ENCODE data around the gene FBXO31.

The FBXO31 gene

DNA sequence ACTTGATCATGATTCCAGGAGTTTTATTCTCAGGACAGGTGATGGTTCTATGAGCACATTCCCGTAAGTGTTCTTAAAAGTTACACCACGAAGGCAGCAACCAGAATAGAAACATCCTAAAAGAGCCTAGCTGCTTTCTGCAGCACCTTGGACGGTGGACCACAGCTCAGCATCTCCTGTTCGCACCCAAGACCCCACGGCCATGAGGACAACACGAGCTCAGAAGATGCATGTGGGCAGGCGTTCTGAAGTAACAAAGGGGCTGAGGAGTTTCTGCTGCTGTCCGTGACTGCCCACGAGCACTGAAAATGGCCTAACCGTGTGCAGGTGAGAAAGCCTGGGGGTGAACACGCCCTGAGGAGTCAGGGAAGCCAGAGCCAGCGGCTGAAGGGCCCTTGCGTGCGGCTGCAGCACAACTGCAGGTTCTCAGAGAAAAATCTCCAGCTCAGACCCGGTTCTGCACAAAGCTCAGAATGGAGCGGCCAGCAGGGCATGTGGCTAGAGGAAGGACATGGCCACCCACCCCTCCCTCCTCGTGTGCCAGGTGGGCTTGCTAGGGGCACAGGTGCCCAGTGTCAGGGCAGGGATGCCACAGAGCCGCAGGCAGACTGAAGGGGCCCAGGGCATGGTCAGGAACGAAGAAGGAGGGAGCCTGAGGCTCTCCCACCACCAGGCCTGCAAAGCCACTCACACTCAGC, 55.6 kb downstream of the FBXO31 start:
- Histone ChIP-seq H3K4me3 (ENCODE audit: severe bottlenecking) (no peak overlapping the region), H3K27me3 (ENCODE audit: insufficient read depth, poor library complexity, severe bottlenecking) (no peaks in the 10 kb centered on the region), H3K9me3 (ENCODE audit: severe bottlenecking) (no peaks in the 10 kb centered on the region), H3K4me1 (ENCODE audit: insufficient read depth, poor library complexity, severe bottlenecking) (no peaks in the 10 kb centered on the region), H3K36me3 (ENCODE audit: low read depth) (peaks cover 21% of the 10 kb centered on the region), H3K27ac (ENCODE audit: poor library complexity, severe bottlenecking) (no peak overlapping the region)
- ATAC-seq (ENCODE audit: low read depth) = no peak
- DNase-seq (ENCODE audit: low spot score) = no peak
- TF ChIP-seq, protein P1, sequence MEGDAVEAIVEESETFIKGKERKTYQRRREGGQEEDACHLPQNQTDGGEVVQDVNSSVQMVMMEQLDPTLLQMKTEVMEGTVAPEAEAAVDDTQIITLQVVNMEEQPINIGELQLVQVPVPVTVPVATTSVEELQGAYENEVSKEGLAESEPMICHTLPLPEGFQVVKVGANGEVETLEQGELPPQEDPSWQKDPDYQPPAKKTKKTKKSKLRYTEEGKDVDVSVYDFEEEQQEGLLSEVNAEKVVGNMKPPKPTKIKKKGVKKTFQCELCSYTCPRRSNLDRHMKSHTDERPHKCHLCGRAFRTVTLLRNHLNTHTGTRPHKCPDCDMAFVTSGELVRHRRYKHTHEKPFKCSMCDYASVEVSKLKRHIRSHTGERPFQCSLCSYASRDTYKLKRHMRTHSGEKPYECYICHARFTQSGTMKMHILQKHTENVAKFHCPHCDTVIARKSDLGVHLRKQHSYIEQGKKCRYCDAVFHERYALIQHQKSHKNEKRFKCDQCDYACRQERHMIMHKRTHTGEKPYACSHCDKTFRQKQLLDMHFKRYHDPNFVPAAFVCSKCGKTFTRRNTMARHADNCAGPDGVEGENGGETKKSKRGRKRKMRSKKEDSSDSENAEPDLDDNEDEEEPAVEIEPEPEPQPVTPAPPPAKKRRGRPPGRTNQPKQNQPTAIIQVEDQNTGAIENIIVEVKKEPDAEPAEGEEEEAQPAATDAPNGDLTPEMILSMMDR (IDR thresholded peaks at IDR 0.05; ENCODE audit: poor library complexity, severe bottlenecking) = no peak

DNA sequence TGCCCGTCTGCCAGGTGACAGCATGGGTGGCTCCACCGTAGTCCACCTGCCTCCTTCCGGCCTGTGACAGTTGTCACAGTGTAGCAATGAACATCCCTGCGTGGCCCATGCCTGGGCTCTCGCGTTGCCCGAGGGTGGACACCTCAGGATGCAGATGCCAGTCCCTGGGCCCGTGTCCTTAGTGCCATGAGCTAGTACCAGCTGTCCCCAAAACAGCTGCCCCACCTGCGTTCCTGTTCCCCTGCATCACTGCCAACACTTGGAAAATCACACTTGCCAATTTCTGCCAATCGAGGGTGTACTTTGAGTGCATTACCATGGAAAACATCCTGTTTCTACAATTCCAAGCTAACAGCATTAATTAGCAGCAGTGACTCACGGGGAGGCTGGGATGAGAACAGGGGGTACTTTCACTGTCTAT, 57.4 kb downstream of the FBXO31 start:
- Histone ChIP-seq H3K27me3 (ENCODE audit: insufficient read depth, poor library complexity, severe bottlenecking) (no peaks in the 10 kb centered on the region), H3K27ac (ENCODE audit: poor library complexity, severe bottlenecking) (no peak overlapping the region), H3K4me3 (ENCODE audit: severe bottlenecking) (no peak overlapping the region), H3K4me1 (ENCODE audit: insufficient read depth, poor library complexity, severe bottlenecking) (no peaks in the 10 kb centered on the region), H3K9me3 (ENCODE audit: severe bottlenecking) (no peaks in the 10 kb centered on the region), H3K36me3 (ENCODE audit: low read depth) (peaks cover 11% of the 10 kb centered on the region; the same call in 1 of the 2 replicates)
- ATAC-seq (ENCODE audit: low read depth) (no peak), DNase-seq (ENCODE audit: low spot score) (peak; percentile 54)
- TF ChIP-seq, protein P1 (IDR thresholded peaks at IDR 0.05; ENCODE audit: poor library complexity, severe bottlenecking) = no peak

- Histone ChIP-seq H3K4me1 (ENCODE audit: insufficient read depth, poor library complexity, severe bottlenecking) (no peaks in the 10 kb centered on the region), H3K27me3 (ENCODE audit: insufficient read depth, poor library complexity, severe bottlenecking) (no peaks in the 10 kb centered on the region), H3K27ac (ENCODE audit: poor library complexity, severe bottlenecking) (no peak overlapping the region), H3K9me3 (ENCODE audit: severe bottlenecking) (no peaks in the 10 kb centered on the region), H3K36me3 (ENCODE audit: low read depth) (0 out of 2 replicates have a peak, but pooled peaks cover 4% of the 10 kb centered on the region), H3K4me3 (ENCODE audit: severe bottlenecking) (no peak overlapping the region)
- peak; percentile 55 for DNase-seq (ENCODE audit: low spot score)
- no peak for ATAC-seq (ENCODE audit: low read depth)
- TF ChIP-seq, protein P1 (IDR thresholded peaks at IDR 0.05; ENCODE audit: poor library complexity, severe bottlenecking) = no peak
These were observed 58.1 kb downstream of the FBXO31 start for GRCh38 chr16:87325423-87325858.

DNA sequence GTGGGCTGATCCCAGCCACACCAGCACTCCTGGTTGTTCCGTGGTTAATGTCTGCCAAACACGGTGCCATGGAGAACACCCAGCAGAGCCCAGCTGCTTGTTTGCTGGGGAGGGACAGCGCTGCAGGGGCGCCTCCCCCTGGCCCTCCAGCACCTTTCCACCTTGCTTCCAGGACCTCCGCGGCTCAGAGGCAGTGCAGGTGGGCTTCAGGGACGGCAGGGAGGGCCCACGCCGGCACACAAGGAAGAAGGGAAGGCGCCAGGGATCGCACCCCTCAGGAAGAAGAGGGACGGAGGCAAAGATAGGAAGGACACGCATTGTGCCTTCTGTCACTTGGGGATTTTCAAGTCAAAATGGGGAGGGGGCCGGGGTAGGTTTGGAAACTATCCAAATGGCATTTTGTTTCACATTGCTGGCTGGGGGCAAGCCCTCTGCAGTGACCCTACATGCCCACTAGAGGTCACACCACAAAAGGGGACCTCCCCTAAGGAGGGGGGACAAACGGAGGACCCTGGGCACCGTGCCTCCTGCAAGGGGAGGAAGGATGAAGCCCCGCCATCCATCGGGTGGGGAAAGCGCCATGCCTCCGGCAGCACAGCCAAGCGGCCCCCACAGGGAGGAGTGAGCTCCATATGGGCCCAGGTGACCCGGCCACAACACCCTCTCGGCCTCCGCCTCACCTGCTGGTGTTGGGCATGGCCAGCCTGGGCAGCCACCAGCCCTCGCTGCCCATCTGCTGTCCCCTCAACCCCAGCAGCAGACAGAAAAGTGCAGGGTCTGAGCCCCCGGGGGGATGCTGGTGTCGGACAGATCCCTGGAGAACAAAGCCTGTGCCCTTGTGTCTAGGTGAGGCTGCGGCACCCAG, 58.9 kb downstream of the FBXO31 start:
- Histone ChIP-seq H3K9me3 (ENCODE audit: severe bottlenecking) (no peaks in the 10 kb centered on the region), H3K36me3 (ENCODE audit: low read depth) (no peaks in the 10 kb centered on the region), H3K4me1 (ENCODE audit: insufficient read depth, poor library complexity, severe bottlenecking) (no peaks in the 10 kb centered on the region), H3K27ac (ENCODE audit: poor library complexity, severe bottlenecking) (no peak overlapping the region), H3K4me3 (ENCODE audit: severe bottlenecking) (no peak overlapping the region), H3K27me3 (ENCODE audit: insufficient read depth, poor library complexity, severe bottlenecking) (no peaks in the 10 kb centered on the region)
- DNase-seq (ENCODE audit: low spot score) (peak; percentile 62), ATAC-seq (ENCODE audit: low read depth) (0 out of 3 replicates have a peak, but pooled peaks have one; percentile 26)
- TF ChIP-seq, protein P1 (IDR thresholded peaks at IDR 0.05; ENCODE audit: poor library complexity, severe bottlenecking) = peak; percentile 78
